Activated CD4-positive, alpha-beta memory T cell treated with anti-CD3 and anti-CD28 coated beads for 36 hours (primary cell): ENCODE data around the gene RHOBTB3. TPM values are rescaled to one million over a fixed set of nuclear protein-coding genes. Genes with fewer than 3 reads are reported as not detected.

Experiments
- CTCF ChIA-PET: fragments of 350-600 bp; sonication (Branson Sonifier 250); formaldehyde crosslinking; loops from one replicate; lab custom pipeline; 2021; ENCODE audit warnings: antibody characterized with exemption, inconsistent platforms; lab: Charles Lee
- POLR2A ChIA-PET: fragments of 350-600 bp; sonication (Branson Sonifier 250); formaldehyde crosslinking; loops from one replicate; lab custom pipeline; 2021; ENCODE audit warnings: antibody characterized with exemption; lab: Charles Lee
- DNase-seq: peaks from one replicate; pipeline ENCODE4 v3.0.0-alpha.2; 2020
- H3K27ac Mint-ChIP-seq: one replicate; pipeline ENCODE4 v1.8.0; 2021; ENCODE audit warnings: mixed read lengths
- H3K27me3 Mint-ChIP-seq: one replicate; pipeline ENCODE4 v1.8.0; 2021; ENCODE audit warnings: mixed read lengths
- H3K36me3 Mint-ChIP-seq: one replicate; pipeline ENCODE4 v1.8.0; 2021; ENCODE audit warnings: mixed read lengths
- H3K4me1 Mint-ChIP-seq: one replicate; pipeline ENCODE4 v1.8.0; 2021; ENCODE audit warnings: low read depth, mixed read lengths
- H3K4me3 Mint-ChIP-seq: one replicate; pipeline ENCODE4 v1.8.0; 2021; ENCODE audit warnings: mild to moderate bottlenecking, mixed read lengths
- H3K9me3 Mint-ChIP-seq: one replicate; pipeline ENCODE4 v1.8.0; 2021; ENCODE audit warnings: mixed read lengths
- intact Hi-C: fragments of 100-400 bp; cut with micrococcal nuclease; formaldehyde crosslinking; loops from one replicate; pipeline ENCODE4 v1.15.1; 2023
- total RNA-seq, 2 experiments: library from RNA; stranded (reverse); gene quantifications; one replicate each; pipeline ENCODE4 v1.2.3, GENCODE V29; 2021

The RHOBTB3 gene
- total RNA-seq, 2 experiments from 2014 or later: 0.75 to 0.97 TPM

- POLR2A ChIA-PET: no interaction called here
- intact Hi-C loops: loop anchor here (5.0 to 10.0 kb wide), 2 partner anchors 163 to 820 kb away; partner anchors contain the start of genes ARSK and SKIC3
- peaks cover 7% of the 10 kb centered on the region for H3K27me3 Mint-ChIP-seq
- no peak overlapping the region for H3K4me3 Mint-ChIP-seq
- H3K9me3 Mint-ChIP-seq: no peaks in the 10 kb centered on the region
- DNase-seq: no peak
- CTCF ChIA-PET: interaction anchor here (1.4 to 2.2 kb wide), 2 partner anchors 53 to 64 kb away, joined by 5 read pairs; no protein-coding TSS in a partner anchor
- no peaks in the 10 kb centered on the region for H3K36me3 Mint-ChIP-seq
- peaks cover 18% of the 10 kb centered on the region for H3K4me1 Mint-ChIP-seq
- H3K27ac Mint-ChIP-seq: no peak overlapping the region
Measured at GRCh38 chr5:95717439-95717838, 13.7 kb upstream of the RHOBTB3 start.

- H3K27ac Mint-ChIP-seq: no peak overlapping the region
- ChIA-PET POLR2A (interaction anchor here (0.9 kb wide), 1 partner anchor 42 kb away, joined by 4 read pairs; no protein-coding TSS in a partner anchor), CTCF (interaction anchor here (1.4 to 2.2 kb wide), 2 partner anchors 54 to 63 kb away, joined by 5 read pairs; no protein-coding TSS in a partner anchor)
- peaks cover 16% of the 10 kb centered on the region for H3K4me1 Mint-ChIP-seq
- intact Hi-C loops: loop anchor here (2.0 to 10.0 kb wide), 5 partner anchors 53 to 819 kb away; partner anchors contain the start of genes ARSK, RFESD and SKIC3
- DNase-seq: peak; percentile 35
- no peaks in the 10 kb centered on the region for H3K9me3 Mint-ChIP-seq
- no peaks in the 10 kb centered on the region for H3K36me3 Mint-ChIP-seq
- H3K27me3 Mint-ChIP-seq: peaks cover 7% of the 10 kb centered on the region
- H3K4me3 Mint-ChIP-seq: no peak overlapping the region
Measured at GRCh38 chr5:95718203-95718602, 12.9 kb upstream of the RHOBTB3 start.

- Mint-ChIP-seq H3K27me3 (peaks cover 7% of the 10 kb centered on the region), H3K4me3 (no peak overlapping the region), H3K27ac (no peak overlapping the region), H3K36me3 (no peaks in the 10 kb centered on the region), H3K4me1 (peaks cover 16% of the 10 kb centered on the region), H3K9me3 (no peaks in the 10 kb centered on the region)
- intact Hi-C loops: loop anchor here (2.0 to 10.0 kb wide), 5 partner anchors 54 to 819 kb away; partner anchors contain the start of genes ARSK, RFESD and SKIC3
- no peak for DNase-seq
- POLR2A ChIA-PET: interaction anchor here (0.9 kb wide), 1 partner anchor 42 kb away, joined by 4 read pairs; no protein-coding TSS in a partner anchor
- CTCF ChIA-PET: interaction anchor here (1.4 to 2.2 kb wide), 2 partner anchors 55 to 63 kb away, joined by 5 read pairs; no protein-coding TSS in a partner anchor
Measured at GRCh38 chr5:95718738-95719137, 12.4 kb upstream of the RHOBTB3 start.

DNA sequence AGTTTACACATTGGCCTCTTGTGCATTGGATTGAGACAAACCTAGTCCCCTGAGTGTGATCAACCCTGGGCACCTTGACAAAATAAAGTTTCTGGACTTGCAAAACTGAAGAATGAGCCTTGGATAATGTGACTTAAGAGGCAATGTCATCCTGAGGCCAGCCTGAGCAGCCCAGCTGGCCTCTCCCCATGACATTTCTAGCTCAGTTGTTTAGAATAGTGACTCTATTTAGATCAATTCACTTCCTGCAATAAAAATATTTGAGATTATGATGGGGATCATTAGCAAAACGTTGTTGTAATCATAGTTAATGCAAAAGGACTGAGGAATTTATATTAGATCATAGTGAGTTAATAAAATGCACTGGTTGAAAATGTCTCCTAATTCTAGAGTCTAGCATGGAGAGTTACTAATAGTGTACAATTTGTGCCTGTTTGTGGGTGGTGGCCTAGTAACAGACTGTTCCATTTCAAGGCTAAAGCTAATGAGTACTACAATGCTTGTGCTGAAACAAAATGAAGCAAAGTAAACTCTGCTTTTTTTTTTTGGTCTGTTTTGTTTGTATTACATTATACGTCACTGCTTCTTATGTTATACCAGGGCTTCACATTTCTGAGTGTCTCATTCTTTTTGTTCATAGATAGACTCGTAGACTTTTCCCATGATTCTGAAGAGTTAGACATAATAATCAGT, 10.9 kb upstream of the RHOBTB3 start:
- H3K36me3 Mint-ChIP-seq: no peaks in the 10 kb centered on the region
- no peak overlapping the region for H3K27ac Mint-ChIP-seq
- H3K4me3 Mint-ChIP-seq: no peak overlapping the region
- intact Hi-C loops: no loop called here
- H3K9me3 Mint-ChIP-seq: no peaks in the 10 kb centered on the region
- POLR2A ChIA-PET: no interaction called here
- CTCF ChIA-PET: interaction anchor here (0.7 to 2.8 kb wide), 3 partner anchors 36 to 99 kb away, joined by 3 to 8 read pairs (median 4); no protein-coding TSS in a partner anchor
- no peak for DNase-seq
- H3K4me1 Mint-ChIP-seq: peaks cover 13% of the 10 kb centered on the region
- peaks cover 6% of the 10 kb centered on the region for H3K27me3 Mint-ChIP-seq

- Mint-ChIP-seq H3K36me3 (no peaks in the 10 kb centered on the region), H3K27me3 (peaks cover 6% of the 10 kb centered on the region), H3K4me3 (no peak overlapping the region), H3K4me1 (no peaks in the 10 kb centered on the region), H3K27ac (no peak overlapping the region), H3K9me3 (no peaks in the 10 kb centered on the region)
- DNase-seq: no peak
- ChIA-PET POLR2A (no interaction called here), CTCF (interaction anchor here (1.2 to 2.8 kb wide), 3 partner anchors 35 to 60 kb away, joined by 3 to 8 read pairs (median 4); no protein-coding TSS in a partner anchor)
- intact Hi-C loops: no loop called here
Measured at GRCh38 chr5:95721582-95722295, 9.4 kb upstream of the RHOBTB3 start.

GRCh38 chr5:95723632-95724369, 7.3 kb upstream of the RHOBTB3 start:
- Mint-ChIP-seq H3K4me3 (no peak overlapping the region), H3K27ac (no peak overlapping the region), H3K36me3 (no peaks in the 10 kb centered on the region), H3K4me1 (no peaks in the 10 kb centered on the region), H3K9me3 (no peaks in the 10 kb centered on the region), H3K27me3 (peaks cover 6% of the 10 kb centered on the region)
- ChIA-PET CTCF (interaction anchor here (0.6 to 2.8 kb wide), 2 partner anchors 57 to 793 kb away, joined by 4 to 11 read pairs; no protein-coding TSS in a partner anchor), POLR2A (no interaction called here)
- DNase-seq: no peak
- intact Hi-C loops: no loop called here

GRCh38 chr5:95725071-95725820, 5.9 kb upstream of the RHOBTB3 start:
- DNase-seq: no peak
- Mint-ChIP-seq H3K9me3 (no peaks in the 10 kb centered on the region), H3K27ac (no peak overlapping the region), H3K27me3 (peaks cover 11% of the 10 kb centered on the region), H3K4me3 (no peak overlapping the region), H3K4me1 (peaks cover 3% of the 10 kb centered on the region), H3K36me3 (no peaks in the 10 kb centered on the region)
- CTCF ChIA-PET: interaction anchor here (2.8 kb wide), 1 partner anchor 56 kb away, joined by 11 read pairs; no protein-coding TSS in a partner anchor
- intact Hi-C loops: no loop called here
- POLR2A ChIA-PET: no interaction called here

DNA sequence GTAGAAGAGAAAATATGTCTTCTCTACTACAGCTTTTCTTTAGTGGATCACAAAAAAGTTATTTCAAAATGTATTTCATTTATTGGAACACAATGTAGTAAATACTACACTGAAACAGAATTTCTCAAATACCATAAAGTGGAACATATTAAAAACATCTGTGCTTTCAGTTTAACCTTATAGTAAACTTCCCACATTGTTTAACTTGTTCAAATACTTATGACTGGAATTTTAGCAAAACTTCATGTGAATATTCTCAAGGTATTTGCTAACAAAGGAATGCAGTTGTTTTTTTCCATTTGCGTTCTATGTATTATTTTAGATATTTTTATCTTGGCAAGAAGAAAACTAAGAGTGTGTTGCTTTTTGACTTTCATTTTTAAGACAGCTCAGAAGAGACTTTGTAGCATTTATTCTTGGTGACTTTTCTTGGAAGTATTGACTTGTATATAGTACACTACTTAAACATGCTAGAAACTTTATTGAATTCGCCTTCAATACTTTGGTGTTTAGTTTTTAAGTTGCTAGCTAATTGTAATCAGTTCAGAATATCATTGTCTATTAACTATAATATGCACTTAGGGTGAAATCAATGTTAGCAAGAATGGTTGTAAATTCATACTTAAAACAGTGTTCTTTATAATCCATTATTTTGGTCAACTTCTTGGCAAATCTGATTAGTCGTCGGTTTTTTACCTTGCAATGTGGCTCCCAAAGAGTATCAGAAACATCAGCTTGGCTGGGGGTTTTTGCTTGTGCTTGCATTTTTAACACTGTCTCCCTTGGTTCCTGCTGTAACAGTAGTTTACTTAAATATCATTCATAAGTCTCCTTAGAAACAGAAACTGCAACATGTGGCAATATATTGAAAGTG, 5.0 kb upstream of the RHOBTB3 start:
- Mint-ChIP-seq H3K27ac (no peak overlapping the region), H3K9me3 (no peaks in the 10 kb centered on the region), H3K4me3 (no peak overlapping the region), H3K36me3 (no peaks in the 10 kb centered on the region), H3K4me1 (peaks cover 5% of the 10 kb centered on the region), H3K27me3 (peaks cover 17% of the 10 kb centered on the region)
- intact Hi-C loops: no loop called here
- DNase-seq: no peak
- CTCF ChIA-PET: interaction anchor here (2.8 kb wide), 1 partner anchor 55 kb away, joined by 11 read pairs; no protein-coding TSS in a partner anchor
- POLR2A ChIA-PET: no interaction called here

- Mint-ChIP-seq H3K4me3 (no peak overlapping the region), H3K27me3 (peaks cover 23% of the 10 kb centered on the region), H3K36me3 (no peaks in the 10 kb centered on the region), H3K4me1 (peaks cover 11% of the 10 kb centered on the region), H3K27ac (no peak overlapping the region), H3K9me3 (no peaks in the 10 kb centered on the region)
- DNase-seq: no peak
- CTCF ChIA-PET: interaction anchor here (0.9 kb wide), 1 partner anchor 54 kb away, joined by 4 read pairs; no protein-coding TSS in a partner anchor
- POLR2A ChIA-PET: no interaction called here
- intact Hi-C loops: no loop called here
Measured at GRCh38 chr5:95726811-95727763, 4.0 kb upstream of the RHOBTB3 start.
